Psoas muscle (tissue), 8 donors: ENCODE results near the gene IL16. TPM values are rescaled to one million over a fixed set of nuclear protein-coding genes. Genes with fewer than 3 reads are reported as not detected.

ENCODE experiments used
- ATAC-seq, 4 donors: fragments of 200-7000 bp; cut with Tn5 transposase; one replicate each; pipeline ENCODE4 v1.9.1; 2020; ENCODE audit warnings: moderate library complexity in 3 of 4, mild to moderate bottlenecking in 2 of 4
- DNase-seq, 2 donors: peaks; one replicate each; pipeline ENCODE4 v3.0.0-alpha.2; 2020
- H3K27ac ChIP-seq: fragments of 200-600 bp; one replicate; pipeline ENCODE4 v1.8.0; 2022
- H3K27me3 ChIP-seq, 3 donors: fragments of 200-600 bp in 1 of 3; one replicate each; pipeline versions ENCODE4 v1.6.1 to v1.8.0; 2013 to 2022; ENCODE audit warnings: low read length in 2 of 3, mild to moderate bottlenecking in 2 of 3, moderate library complexity in 1 of 3; ENCODE audit not compliant: insufficient read depth in 3 of 3
- H3K36me3 ChIP-seq, 2 donors: fragments of 200-600 bp in 1 of 2; one replicate each; pipeline versions ENCODE4 v1.6.1 to v1.8.0; 2013 to 2022; ENCODE audit warnings: low read depth in 1 of 2, mild to moderate bottlenecking in 1 of 2, moderate library complexity in 1 of 2; ENCODE audit not compliant: insufficient read depth in 1 of 2
- H3K4me1 ChIP-seq: fragments of 200-600 bp; one replicate; pipeline ENCODE4 v1.8.0; 2022
- H3K4me3 ChIP-seq: fragments of 200-600 bp; one replicate; pipeline ENCODE4 v1.8.0; 2022; ENCODE audit warnings: mild to moderate bottlenecking
- H3K9me3 ChIP-seq: fragments of 200-600 bp; one replicate; pipeline ENCODE4 v1.8.0; 2022
- WGBS, 3 donors: extraction: QIAGEN DNeasy Blood & Tissue Kit; methylation state at CpG; one replicate each; pipeline versions ENCODE4 v1.1.6 to v1.1.7; 2013; 5-methylcytosine and 5-hydroxymethylcytosine counted together
- intact Hi-C, 2 donors: fragments of 100-400 bp; cut with DNase I; formaldehyde crosslinking; loops; one replicate each; pipeline versions ENCODE4 v1.11.0 to v1.14.2; 2022
- polyA plus RNA-seq, 3 donors: library from polyadenylated mRNA; stranded (reverse); fragments of 200-250 nt; gene quantifications; one replicate each; pipeline ENCODE4 v1.2.3, GENCODE V29; 2013
- total RNA-seq, 4 donors: library from RNA; stranded (reverse); fragmentation: NEBNext Ultra II Directional in 2 of 4; extraction: Animal tissue kit (Norgen Biotek cat#: 25700) in 2 of 4; gene quantifications; one replicate each; pipeline versions ENCODE4 v1.2.1 to v1.2.4, GENCODE V29; 2021 to 2023
- TF ChIP-seq, protein P1 (sequence below): fragments of 200-600 bp; IDR thresholded peaks from one replicate; pipeline ENCODE4 v1.8.0; 2022; ENCODE audit warnings: antibody characterized with exemption
- donor health status: healthy with polysubstance abuse.
- donor health status: DM: no; HTN: no; CAD: no; lungs with moderate emphysema.
- donor health status: Bipolar disorder and iron deficiency.
- donor health status: healthy.
- donor health status: DM: yes; HTN: yes; CAD: no.
- donor health status: DM: no; HTN: no; CAD: no.
- donor health status: DM: no; HTN: no; CAD: no.
- donor health status: DM: yes; HTN: yes; CAD: no.

IL16 gene
- total and polyA plus RNA-seq, 7 donors, result 1.2 to 5.3 (median 2.4) TPM

DNA sequence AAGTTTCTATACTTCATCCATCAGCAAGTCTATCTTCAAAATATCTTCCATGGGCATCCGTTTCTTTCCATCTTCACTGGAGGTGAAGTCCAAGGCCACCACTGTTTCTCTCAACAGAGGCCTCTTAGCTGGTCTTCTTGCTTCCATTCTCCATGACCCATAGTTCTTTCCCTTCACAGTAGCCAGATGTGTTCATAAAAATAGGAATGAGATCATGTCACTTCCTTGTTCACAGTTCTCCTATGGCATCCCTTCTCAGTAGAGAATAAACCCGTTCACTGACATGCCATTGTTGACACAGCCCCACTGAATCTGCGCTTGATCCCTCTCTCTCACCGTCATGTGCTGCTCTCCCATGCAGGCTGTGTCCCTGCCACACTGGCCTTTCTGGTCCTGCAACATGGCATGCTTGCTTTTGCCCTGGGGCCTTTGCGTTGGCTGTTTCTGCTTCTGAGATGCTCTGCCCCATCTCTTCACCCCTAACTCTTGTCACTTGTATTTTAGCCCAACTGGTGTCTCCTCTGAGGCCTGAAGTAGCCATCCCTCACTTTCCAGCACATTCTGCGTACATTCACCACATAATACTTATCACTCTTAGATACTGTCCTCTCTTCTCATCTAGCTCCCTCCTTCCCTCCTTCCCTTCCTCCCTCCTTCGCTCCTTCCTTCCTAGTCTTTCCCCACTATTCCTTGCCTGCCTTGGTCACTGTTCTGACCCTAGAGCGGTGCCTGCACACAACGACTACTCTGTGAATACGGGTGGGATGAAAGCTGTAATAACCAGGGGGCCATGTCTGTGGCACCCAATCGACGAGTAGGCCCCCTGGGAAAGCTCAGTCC lies 85.3 kb downstream of the IL16 start:
- Histone ChIP-seq H3K36me3 (no peaks in the 10 kb centered on the region), H3K9me3 (no peaks in the 10 kb centered on the region), H3K4me1 (no peaks in the 10 kb centered on the region), H3K27me3 (no peaks in the 10 kb centered on the region), H3K4me3 (no peak overlapping the region), H3K27ac (no peak overlapping the region)
- DNase-seq (no peak), ATAC-seq (no peak)
- WGBS, 3 donors, result 89 to 91% (median 90%) methylated on average over 12 of the region's 12 CpGs
- intact Hi-C loops, result no loop called here
- TF ChIP-seq, protein P1, sequence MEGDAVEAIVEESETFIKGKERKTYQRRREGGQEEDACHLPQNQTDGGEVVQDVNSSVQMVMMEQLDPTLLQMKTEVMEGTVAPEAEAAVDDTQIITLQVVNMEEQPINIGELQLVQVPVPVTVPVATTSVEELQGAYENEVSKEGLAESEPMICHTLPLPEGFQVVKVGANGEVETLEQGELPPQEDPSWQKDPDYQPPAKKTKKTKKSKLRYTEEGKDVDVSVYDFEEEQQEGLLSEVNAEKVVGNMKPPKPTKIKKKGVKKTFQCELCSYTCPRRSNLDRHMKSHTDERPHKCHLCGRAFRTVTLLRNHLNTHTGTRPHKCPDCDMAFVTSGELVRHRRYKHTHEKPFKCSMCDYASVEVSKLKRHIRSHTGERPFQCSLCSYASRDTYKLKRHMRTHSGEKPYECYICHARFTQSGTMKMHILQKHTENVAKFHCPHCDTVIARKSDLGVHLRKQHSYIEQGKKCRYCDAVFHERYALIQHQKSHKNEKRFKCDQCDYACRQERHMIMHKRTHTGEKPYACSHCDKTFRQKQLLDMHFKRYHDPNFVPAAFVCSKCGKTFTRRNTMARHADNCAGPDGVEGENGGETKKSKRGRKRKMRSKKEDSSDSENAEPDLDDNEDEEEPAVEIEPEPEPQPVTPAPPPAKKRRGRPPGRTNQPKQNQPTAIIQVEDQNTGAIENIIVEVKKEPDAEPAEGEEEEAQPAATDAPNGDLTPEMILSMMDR, result no peak

DNA sequence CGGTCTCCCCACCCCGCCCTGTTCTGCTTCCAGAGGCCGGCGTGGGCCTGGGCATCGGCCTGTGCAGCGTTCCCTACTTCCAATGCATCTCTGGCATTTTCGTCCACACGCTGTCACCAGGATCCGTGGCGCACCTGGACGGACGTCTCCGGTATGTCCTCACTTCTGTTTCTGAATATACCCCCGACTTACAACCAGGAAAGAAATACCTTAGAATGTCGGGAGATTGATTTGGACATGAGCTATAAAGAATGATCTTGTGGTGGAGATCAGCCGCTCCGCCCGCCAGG lies 85.9 kb downstream of the IL16 start:
- 93 to 96% (median 95%) methylated on average over 18 of the region's 18 CpGs for WGBS, 3 donors
- intact Hi-C loops, result no loop called here
- Histone ChIP-seq H3K27ac (no peak overlapping the region), H3K4me1 (no peaks in the 10 kb centered on the region), H3K4me3 (no peak overlapping the region), H3K27me3 (no peaks in the 10 kb centered on the region), H3K36me3 (no peaks in the 10 kb centered on the region), H3K9me3 (no peaks in the 10 kb centered on the region)
- TF ChIP-seq, protein P1, result no peak
- ATAC-seq, result no peak
- no peak for DNase-seq

DNA sequence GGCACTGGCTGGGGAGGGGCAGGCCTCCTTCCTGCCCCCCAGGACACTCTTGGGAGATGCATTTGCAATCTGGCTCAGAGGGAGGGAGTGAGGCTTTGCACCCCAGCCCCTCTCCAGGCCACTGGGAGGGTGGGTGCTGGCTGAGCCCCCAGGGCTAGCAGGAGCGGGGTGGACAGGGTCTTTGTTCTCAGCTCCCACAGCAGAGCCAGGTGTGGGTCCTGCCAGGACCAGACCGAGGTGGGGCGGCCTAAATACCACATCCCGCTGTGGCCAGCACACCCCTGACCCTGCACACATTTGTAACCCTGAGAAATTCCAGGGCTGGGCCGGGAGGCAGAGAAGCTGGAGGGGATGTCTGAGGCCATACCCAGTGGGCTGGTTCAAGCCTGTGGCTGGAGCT lies 86.2 kb downstream of the IL16 start:
- WGBS, 3 donors, result 85 to 95% (median 90%) methylated on average over 5 of the region's 5 CpGs
- DNase-seq, result no peak
- Histone ChIP-seq H3K36me3 (no peaks in the 10 kb centered on the region), H3K4me3 (no peak overlapping the region), H3K27ac (no peak overlapping the region), H3K4me1 (no peaks in the 10 kb centered on the region), H3K27me3 (no peaks in the 10 kb centered on the region), H3K9me3 (no peaks in the 10 kb centered on the region)
- no peak for ATAC-seq
- intact Hi-C loops, result no loop called here
- TF ChIP-seq, protein P1, result no peak

DNA sequence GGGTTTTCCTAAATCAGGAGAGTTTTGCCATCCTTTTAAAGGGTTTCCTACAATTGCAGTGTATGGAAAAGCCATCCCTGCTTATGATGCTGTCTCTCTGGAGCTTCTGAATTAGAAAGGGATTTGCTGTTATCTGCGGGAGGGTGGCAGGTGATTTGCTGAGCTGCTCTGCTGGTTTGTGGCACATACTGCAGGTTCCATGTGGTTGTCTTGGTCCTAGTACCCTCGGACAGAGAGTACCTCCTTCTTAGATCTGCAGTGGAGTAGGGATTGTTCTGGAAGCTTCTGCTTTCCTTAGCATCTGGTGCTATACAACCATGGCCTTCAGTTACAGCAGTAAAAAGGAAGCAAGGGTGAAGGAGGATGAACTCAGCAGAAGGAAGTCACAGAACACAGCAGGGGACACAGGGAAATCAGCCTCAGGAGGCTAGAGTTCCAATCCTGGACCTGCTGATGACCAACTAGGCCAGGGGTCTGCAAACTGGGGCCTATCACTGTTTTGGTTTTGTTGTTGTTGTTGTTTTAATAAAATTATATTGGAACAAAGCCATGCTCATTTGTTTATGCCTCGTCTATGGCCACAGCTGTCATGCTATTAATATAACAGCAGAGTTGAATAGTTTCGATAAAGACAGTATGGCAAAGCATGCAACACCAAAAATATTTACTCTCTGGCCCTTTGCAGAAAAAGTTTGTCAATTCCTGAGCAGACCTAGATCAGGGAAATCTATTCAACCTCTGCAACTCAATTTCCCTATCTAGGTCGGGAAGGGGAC lies 87.8 kb downstream of the IL16 start:
- no peaks in the 10 kb centered on the region for H3K9me3 ChIP-seq
- no peak for ATAC-seq
- no peak for DNase-seq
- WGBS, 3 donors, result 51 to 53% (median 52%) methylated on average over 5 of the region's 5 CpGs
- no peak overlapping the region for H3K4me3 ChIP-seq
- no peaks in the 10 kb centered on the region for H3K36me3 ChIP-seq
- TF ChIP-seq, protein P1, result no peak
- intact Hi-C loops, result no loop called here
- no peaks in the 10 kb centered on the region for H3K27me3 ChIP-seq
- no peaks in the 10 kb centered on the region for H3K4me1 ChIP-seq
- no peak overlapping the region for H3K27ac ChIP-seq
